ENCODE results near the gene SELENOM.
"Not testable (repeated sequence)": the region's sequence is repeated elsewhere in the genome, so short reads cannot be mapped to it uniquely, and the experiment has no call there.

SELENOM gene

GRCh38 chr22:31090217-31091085 is 16.9 kb downstream of the SELENOM start:
- DNase-seq (ENCODE audit: low read depth), result no peak

- DNase-seq (ENCODE audit: low read depth), result no peak
Observed at GRCh38 chr22:31089160-31090100, 17.9 kb downstream of the SELENOM start.

- DNase-seq (ENCODE audit: low read depth), result no peak
Observed at GRCh38 chr22:31088233-31088986, 19.0 kb downstream of the SELENOM start.

- DNase-seq (ENCODE audit: low read depth), result no peak
Observed at GRCh38 chr22:31087744-31088215, 19.6 kb downstream of the SELENOM start.

- no peak for DNase-seq (ENCODE audit: low read depth)
Observed at GRCh38 chr22:31086703-31087330, 20.6 kb downstream of the SELENOM start.

GRCh38 chr22:31085928-31086327 is 21.4 kb downstream of the SELENOM start:
- DNase-seq (ENCODE audit: low read depth), result no peak

DNA sequence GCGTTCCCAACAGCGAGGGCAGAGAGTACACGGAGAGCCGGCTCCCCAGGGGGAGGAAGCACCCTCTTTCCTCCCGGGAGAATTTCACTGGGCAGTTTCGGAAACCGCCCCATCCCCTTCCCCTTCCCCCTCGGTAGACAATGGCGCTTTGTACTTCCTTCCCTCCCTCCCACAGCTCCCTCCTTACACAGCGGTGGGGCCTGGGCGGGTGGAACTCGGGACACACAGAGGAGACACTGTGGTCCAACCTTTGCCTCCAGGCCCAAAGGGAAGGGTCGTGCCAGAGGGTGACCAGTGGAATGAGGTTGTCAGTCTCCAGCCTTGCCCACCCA is 21.9 kb downstream of the SELENOM start:
- DNase-seq (ENCODE audit: low read depth), result no peak

DNA sequence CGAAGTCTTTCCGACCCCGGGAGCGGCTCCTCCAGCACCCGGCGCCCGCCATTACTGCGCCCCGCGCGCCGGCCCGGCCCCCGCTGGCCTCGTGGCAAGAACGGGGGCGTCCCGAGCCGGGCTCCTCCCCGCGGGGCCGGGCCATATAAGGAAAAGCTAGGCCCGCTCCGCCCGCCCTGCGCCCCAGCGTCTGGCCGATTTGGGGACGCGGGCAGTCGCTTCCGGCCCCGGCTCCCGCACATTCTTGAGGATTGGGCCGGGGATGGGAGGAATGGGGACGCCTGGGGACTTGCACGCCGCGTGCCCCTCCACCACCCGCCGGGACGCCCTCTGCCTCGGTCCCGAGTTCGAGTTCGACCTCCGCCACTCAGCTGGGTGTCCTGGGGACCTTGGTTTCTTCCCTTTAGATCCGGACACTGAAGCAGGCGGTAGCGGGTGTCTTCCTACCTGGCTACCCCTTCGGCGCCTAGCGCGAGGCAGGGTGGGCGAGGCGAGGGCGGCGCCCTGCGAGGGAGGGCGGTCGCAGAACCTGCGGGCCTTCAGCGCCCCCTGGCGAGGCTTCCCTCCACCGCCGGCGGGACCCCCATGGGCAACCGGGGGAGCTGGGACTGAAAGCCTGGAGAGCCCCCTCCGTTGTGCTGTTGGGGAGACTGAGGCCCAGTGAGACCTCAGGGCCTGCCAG is 22.4 kb downstream of the SELENOM start:
- no peak for DNase-seq (ENCODE audit: low read depth)

- DNase-seq (ENCODE audit: low read depth), result no peak
Observed at GRCh38 chr22:31083923-31084810, 23.2 kb downstream of the SELENOM start.

- DNase-seq (ENCODE audit: low read depth), result no peak
Observed at GRCh38 chr22:31083377-31083768, 24.0 kb downstream of the SELENOM start.

GRCh38 chr22:31082606-31083376 is 24.6 kb downstream of the SELENOM start:
- DNase-seq (ENCODE audit: low read depth), result no peak

- DNase-seq (ENCODE audit: low read depth), result no peak
Observed at GRCh38 chr22:31081963-31082605, 25.3 kb downstream of the SELENOM start.

DNA sequence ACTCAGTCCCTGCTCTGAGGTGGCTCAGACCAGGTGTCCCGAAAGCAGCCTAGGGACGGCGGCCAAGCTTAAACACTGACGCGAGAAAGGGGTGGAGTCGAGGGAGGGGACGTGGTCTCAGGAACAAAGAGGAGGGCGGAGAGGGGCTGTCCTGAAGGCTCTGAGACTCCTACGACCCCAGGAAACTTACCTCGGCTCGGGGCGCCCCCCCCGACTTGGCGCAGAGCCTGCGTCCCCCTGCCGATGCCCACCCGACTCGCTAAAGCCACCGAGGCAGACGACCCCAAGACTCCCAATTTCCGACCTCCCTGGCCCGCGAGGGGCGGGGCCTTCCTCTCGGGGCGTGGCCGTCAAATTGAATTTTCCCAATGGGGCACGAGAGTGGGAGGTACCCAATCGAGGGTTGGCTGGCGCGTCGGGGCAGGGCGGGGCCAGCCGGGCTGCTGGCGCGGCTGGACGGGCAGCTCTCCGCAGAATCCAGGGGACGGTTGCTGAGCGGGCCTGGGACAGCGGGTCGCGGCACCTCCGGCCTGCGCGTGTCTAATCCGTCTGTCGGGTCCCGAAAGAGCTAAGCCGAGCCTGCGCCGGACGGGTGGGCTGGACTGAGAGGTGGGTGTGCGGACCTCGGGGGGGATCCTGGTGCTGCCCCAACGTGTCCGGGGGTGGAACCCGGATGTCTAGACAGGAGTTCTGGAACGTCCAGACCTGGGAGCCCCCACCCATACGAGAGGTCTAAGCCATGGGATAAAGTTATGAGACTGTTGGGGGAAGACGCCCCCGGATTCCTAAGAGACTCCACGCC is 26.3 kb downstream of the SELENOM start, which contains the start of gene SMTN:
Gene SMTN (plus strand): TSS at position 471 of the 802 bp plus-strand sequence. CDS start 1,941 bp downstream, outside the sequence.
- DNase-seq (ENCODE audit: low read depth), result peak; percentile 44

- DNase-seq (ENCODE audit: low read depth), result no peak
Observed at GRCh38 chr22:31080164-31080847, 27.1 kb downstream of the SELENOM start.

- no peak for DNase-seq (ENCODE audit: low read depth)
Observed at GRCh38 chr22:31079095-31079642, 28.2 kb downstream of the SELENOM start.

DNA sequence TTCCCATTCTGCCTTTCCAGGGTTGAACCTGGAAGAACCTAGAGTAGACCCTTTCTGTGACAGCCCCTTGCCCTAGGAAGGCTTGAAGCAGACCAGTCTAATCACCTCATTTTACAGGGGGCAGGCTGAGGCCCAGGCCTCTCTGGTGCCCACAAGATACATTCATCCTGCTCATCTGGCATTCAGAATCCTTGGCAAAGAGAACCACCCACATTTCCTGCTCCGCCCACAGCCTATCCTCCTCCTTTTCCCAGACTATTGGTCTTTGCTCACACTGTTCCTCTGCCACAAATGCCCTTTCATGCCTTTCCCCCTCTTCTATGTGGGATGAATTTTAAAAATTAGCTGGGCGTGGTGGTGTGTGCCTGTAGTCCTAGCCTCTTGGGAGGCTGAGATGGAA is 29.0 kb downstream of the SELENOM start:
- not testable (repeated sequence) for DNase-seq (ENCODE audit: low read depth)

DNA sequence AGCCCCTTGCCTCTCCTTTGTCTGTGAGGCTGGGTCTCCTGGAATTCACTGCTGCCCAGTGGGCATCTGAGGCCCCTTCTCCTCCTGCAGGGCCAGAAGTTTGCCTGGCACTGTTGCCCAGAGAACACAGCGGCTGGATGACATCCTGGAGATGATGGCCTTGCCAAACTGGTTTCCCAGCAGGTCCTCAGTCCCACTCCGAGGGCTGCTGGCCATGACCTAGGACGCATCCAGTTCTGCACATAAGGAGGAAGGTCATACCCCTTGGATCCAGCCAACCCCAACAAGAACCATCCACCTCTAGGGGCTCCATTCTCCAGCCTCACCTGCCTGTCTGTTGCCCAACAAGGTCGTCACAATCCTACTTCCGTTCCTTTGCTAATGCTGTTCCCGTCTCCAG is 29.7 kb downstream of the SELENOM start:
- DNase-seq (ENCODE audit: low read depth), result no peak
